GM12878 (cell line): ENCODE results near the gene SIPA1. TPM values are rescaled to one million over a fixed set of nuclear protein-coding genes. Genes with fewer than 3 reads are reported as not detected.
"Not testable (repeated sequence)": the region's sequence is repeated elsewhere in the genome, so short reads cannot be mapped to it uniquely, and the experiment has no call there.

Experiments
- ATAC-seq: fragments of 200-7000 bp; cut with Tn5 transposase; 3 replicates; pipeline ENCODE4 v1.9.1; 2020; ENCODE audit warnings: mild to moderate bottlenecking, moderate library complexity
- BruUV-seq: library from RNA; stranded (reverse); fragments of 400-500 nt; replicated peaks from 2 replicates; lab custom pipeline; 2021; lab: Mats Ljungman, UMichigan
- CTCF ChIA-PET: fragments of 300-600 bp; sonication (Branson Sonifier 250); formaldehyde crosslinking; extraction: SDS; loops from one replicate; lab custom pipeline; 2021; ENCODE audit warnings: inconsistent platforms; lab: Yijun Ruan, JAX
- POLR2A ChIA-PET: fragments of 350-600 bp; formaldehyde crosslinking; extraction: SDS; loops from one replicate; lab custom pipeline; 2021; ENCODE audit warnings: inconsistent platforms; lab: Charles Lee
- RAD21 ChIA-PET: fragments of 300-600 bp; sonication (Branson Sonifier 250); formaldehyde crosslinking; loops from one replicate; lab custom pipeline; 2023; ENCODE audit warnings: antibody characterized with exemption; ENCODE audit not compliant: unreplicated experiment; lab: Charles Lee
- SMC1A ChIA-PET: fragments of 300-600 bp; sonication (Branson Sonifier 250); formaldehyde crosslinking; loops from one replicate; lab custom pipeline; 2023; ENCODE audit not compliant: unreplicated experiment, uncharacterized antibody; lab: Charles Lee
- DNase-seq: peaks from one replicate; pipeline ENCODE4 v3.0.0-alpha.2; 2011; ENCODE audit warnings: low read depth, low spot score
- FAIRE-seq: peaks from 3 replicates; lab custom pipeline; 2011; peaks lifted over from hg19 to GRCh38; lab: Jason Lieb, UNC
- H2AFZ ChIP-seq: 2 replicates; pipeline ENCODE4 v1.6.0; 2011; ENCODE audit warnings: low read depth, low read length, control low read depth; ENCODE audit not compliant: control insufficient read depth
- H3K27ac ChIP-seq: 2 replicates; pipeline ENCODE4 v1.5.1; 2011; ENCODE audit warnings: control low read depth; ENCODE audit not compliant: control insufficient read depth, insufficient read depth
- H3K27me3 ChIP-seq, 2 experiments: replicated peaks in 1 of 2; 2 replicates each; pipeline versions ENCODE4 v1.6.0 to v1.6.1; 2011; ENCODE audit warnings: low read length in 1 of 2; ENCODE audit not compliant: control insufficient read depth in 2 of 2, insufficient read depth in 2 of 2
- H3K36me3 ChIP-seq, 2 experiments: 2 replicates each; pipeline ENCODE4 v1.5.1; 2011; ENCODE audit warnings: low read length in 1 of 2; ENCODE audit not compliant: control insufficient read depth in 2 of 2, insufficient read depth in 2 of 2
- H3K4me1 ChIP-seq: 2 replicates; pipeline ENCODE4 v1.6.1; 2011; ENCODE audit warnings: mild to moderate bottlenecking, low read length, moderate library complexity, mixed read lengths; ENCODE audit not compliant: control insufficient read depth, insufficient read depth
- H3K4me2 ChIP-seq: 2 replicates; pipeline ENCODE4 v1.6.0; 2011; ENCODE audit warnings: control low read depth; ENCODE audit not compliant: control insufficient read depth, insufficient read depth
- H3K4me3 ChIP-seq: fragments of 200-600 bp; sonication (generic); 2 replicates; pipeline ENCODE4 v1.5.1; 2016
- H3K79me2 ChIP-seq: 2 replicates; pipeline ENCODE4 v1.6.0; 2011; ENCODE audit warnings: low read length; ENCODE audit not compliant: control insufficient read depth, insufficient read depth
- H3K9ac ChIP-seq: 2 replicates; pipeline ENCODE4 v1.8.0; 2011; ENCODE audit warnings: low read length, control low read depth, mixed read lengths; ENCODE audit not compliant: control insufficient read depth, insufficient read depth
- H3K9me3 ChIP-seq: replicated peaks from 3 replicates; pipeline ENCODE4 v1.5.1; 2011; ENCODE audit warnings: mild to moderate bottlenecking, low read length; ENCODE audit not compliant: control insufficient read depth, insufficient read depth
- H4K20me1 ChIP-seq: 2 replicates; pipeline ENCODE4 v1.6.0; 2011; ENCODE audit not compliant: control insufficient read depth, insufficient read depth
- NR2F1 ChIP-seq: fragments of 450-650 bp; conservative IDR thresholded peaks from 2 replicates; pipeline ENCODE4 v1.6.1; 2017; ENCODE audit warnings: mild to moderate bottlenecking
- ZNF274 ChIP-seq: IDR thresholded peaks from one replicate; pipeline ENCODE4 v1.8.0; 2011; ENCODE audit not compliant: insufficient read length, insufficient read depth
- WGBS: methylation state at CpG from one replicate; pipeline ENCODE4 v1.1.6; 2016; ENCODE audit warnings: low lambda C conversion rate; ENCODE audit not compliant: insufficient replicate concordance, insufficient coverage; ENCODE audit errors: missing lambda C conversion rate; 5-methylcytosine and 5-hydroxymethylcytosine counted together
- in situ Hi-C: fragments of 300-500 bp; cut with MboI; formaldehyde crosslinking; loops from 9 replicates; pipeline ENCODE4 v1.14.3; 2018; ENCODE audit warnings: mixed read lengths
- intact Hi-C: fragments of 100-400 bp; cut with micrococcal nuclease; formaldehyde crosslinking; loops from one replicate; pipeline ENCODE4 v1.14.2; 2022; ENCODE audit not compliant: unreplicated experiment
- polyA plus RNA-seq, 11 experiments: library from polyadenylated mRNA; depleted of rRNA in 4 of 11; unstranded in 6 of 11; stranded (reverse) in 5 of 11; fragments of >200 nt; fragmentation: Nextera tagmentation in 4 of 11; fragmentation: Illumina TruSeq in 1 of 11; extraction: Ambion mirVana in 4 of 11; extraction: Trizol in 1 of 11; gene quantifications; 1 replicate in 1 of 11; 2 replicates in 10 of 11; pipeline versions ENCODE4 v1.2.1 to v1.2.3, GENCODE V29; 2011 to 2016; ENCODE audit warnings: inconsistent platforms in 2 of 11, missing spikeins in 2 of 11, low read depth in 1 of 11
- total RNA-seq, 4 experiments: library from RNA; depleted of rRNA in 3 of 4; stranded (reverse); fragments of >200 nt in 3 of 4; fragmentation: Illumina TruSeq in 1 of 4; extraction: Trizol in 1 of 4; gene quantifications; 2 replicates each; pipeline versions ENCODE4 v1.2.1 to v1.2.3, GENCODE V29; 2013 to 2021

Gene SIPA1
- total and polyA plus RNA-seq, 10 of the 15 experiments (the other 5 are each of a cell fraction or from before 2014, with no cell fraction given), result 1.0 to 139 (median 33.4) TPM

- H4K20me1 ChIP-seq, result no peaks in the 10 kb centered on the region
- H3K4me3 ChIP-seq, result no peak overlapping the region
- intact Hi-C loops, result no loop called here
These were observed 806 bp upstream of the SIPA1 start for GRCh38 chr11:65637032-65637557.

GRCh38 chr11:65639228-65639597 lies 1.3 kb downstream of the SIPA1 start:
- peaks cover 34% of the 10 kb centered on the region for H3K4me1 ChIP-seq
- SMC1A ChIA-PET, result interaction anchor here (0.6 to 3.6 kb wide), 6 partner anchors 13 to 480 kb away, joined by 3 to 33 read pairs (median 10); partner anchors contain the start of genes PCNX3 and RELA
- intact Hi-C loops, result loop anchor here (2.0 kb wide), 2 partner anchors 14 to 24 kb away; partner anchors contain the start of genes MAP3K11 and PCNX3
- DNase-seq, ATAC-seq, in situ Hi-C loops, H2AFZ ChIP-seq, FAIRE-seq, H3K27me3 ChIP-seq, H4K20me1 ChIP-seq, H3K9me3 ChIP-seq: not testable (repeated sequence)
- H3K4me3 ChIP-seq, result peak overlapping the region; percentile 85
- BruUV-seq, result TSS peak; percentile 88
- CTCF ChIA-PET, result interaction anchor here (0.6 to 2.9 kb wide), 15 partner anchors 13 to 620 kb away, joined by 3 to 14 read pairs (median 8); partner anchors contain the start of genes EHBP1L1, FAM89B, MUS81 and PCNX3
- H3K9ac ChIP-seq, result peak overlapping the region; percentile 72
- RAD21 ChIA-PET, result interaction anchor here (1.0 to 2.9 kb wide), 12 partner anchors 13 to 179 kb away, joined by 3 to 23 read pairs (median 7); partner anchors contain the start of genes EHBP1L1, FAM89B, OVOL1 and PCNX3
- 5% methylated on average over 9 of the region's 9 CpGs for WGBS
- peak overlapping the region; percentile 99 for H3K4me2 ChIP-seq
- H3K36me3 ChIP-seq, result peaks cover 15 to 32% of the 10 kb centered on the region in 2 experiments
- H3K27ac ChIP-seq, result peak overlapping the region; percentile 89
- H3K79me2 ChIP-seq, result peaks cover 42% of the 10 kb centered on the region
- POLR2A ChIA-PET, result interaction anchor here (0.6 to 7.6 kb wide), 20 partner anchors 14 to 252 kb away, joined by 3 to 100 read pairs (median 6); partner anchors contain the start of genes CCDC85B, EHBP1L1, KAT5 and PCNX3

More at GRCh38 chr11:65637032-65637557, 806 bp upstream of the SIPA1 start:
- H3K9ac ChIP-seq, result no peak overlapping the region
- TF ChIP-seq NR2F1 (peak; percentile 76), ZNF274 (no peak)
- TF ChIP-seq, all 136 proteins: peak for 1
- no peak for FAIRE-seq
- Histone ChIP-seq H3K9me3 (no peaks in the 10 kb centered on the region), H3K4me2 (no peak overlapping the region), H2AFZ (no peak overlapping the region), H3K27ac (peak overlapping the region; percentile 45), H3K36me3 (peaks cover 12 to 24% of the 10 kb centered on the region in 2 experiments), H3K79me2 (peaks cover 37% of the 10 kb centered on the region), H3K4me1 (peaks cover 30% of the 10 kb centered on the region), H3K27me3 (no peaks in the 10 kb centered on the region)
- ChIA-PET SMC1A (interaction anchor here (2.3 kb wide), 1 partner anchor 22 kb away, joined by 13 read pairs; the partner anchor contains the start of gene PCNX3), CTCF (interaction anchor here (1.1 to 2.9 kb wide), 6 partner anchors 11 to 69 kb away, joined by 3 to 14 read pairs (median 10); partner anchors contain the start of gene RELA), POLR2A (interaction anchor here (0.6 to 7.6 kb wide), 14 partner anchors 9 to 254 kb away, joined by 3 to 100 read pairs (median 11); partner anchors contain the start of genes CCDC85B, PCNX3, RELA and RNASEH2C), RAD21 (interaction anchor here (1.4 to 2.9 kb wide), 8 partner anchors 11 to 150 kb away, joined by 4 to 23 read pairs (median 10); partner anchors contain the start of genes OVOL1, PCNX3 and RELA)
- no TSS peak for BruUV-seq
- WGBS, result 79% methylated on average over 2 of the region's 3 CpGs
- no peak for DNase-seq
- in situ Hi-C loops, result no loop called here
- no peak for ATAC-seq
